ENCODE measurements around the gene FAM78B. TPM values are rescaled to one million over a fixed set of nuclear protein-coding genes. Genes with fewer than 3 reads are reported as not detected.

Gene FAM78B
- total RNA-seq, 2 experiments from 2014 or later = 0.34 to 0.51 TPM

GRCh38 chr1:166176416-166176815 is 9.6 kb upstream of the FAM78B start:
- Mint-ChIP-seq H3K4me3 (no peak overlapping the region), H3K27ac (no peak overlapping the region)
- ATAC-seq = peak; percentile 80

GRCh38 chr1:166175032-166175431 is 8.2 kb upstream of the FAM78B start:
- ChIA-PET CTCF (interaction anchor here (0.5 to 0.8 kb wide), 3 partner anchors 32 to 453 kb away, joined by 3 read pairs; no protein-coding TSS in a partner anchor), POLR2A (no interaction called here)
- peaks cover 10% of the 10 kb centered on the region for H3K27me3 Mint-ChIP-seq
- no peak overlapping the region for H3K4me3 Mint-ChIP-seq
- intact Hi-C loops (cut with DNase I, micrococcal nuclease) = no loop called here
- H3K4me1 Mint-ChIP-seq = peaks cover 17% of the 10 kb centered on the region
- H3K36me3 Mint-ChIP-seq (ENCODE audit: low read depth) = no peaks in the 10 kb centered on the region
- no peaks in the 10 kb centered on the region for H3K9me3 Mint-ChIP-seq (ENCODE audit: low read depth)
- no peak overlapping the region for H3K27ac Mint-ChIP-seq
- DNase-seq (no peak), ATAC-seq (no peak)

More at GRCh38 chr1:166176416-166176815, 9.6 kb upstream of the FAM78B start:
- H3K4me1 Mint-ChIP-seq = peaks cover 6% of the 10 kb centered on the region
- peak; percentile 11 for DNase-seq
- intact Hi-C loops (cut with DNase I, micrococcal nuclease) = no loop called here
- no peaks in the 10 kb centered on the region for H3K36me3 Mint-ChIP-seq (ENCODE audit: low read depth)
- H3K27me3 Mint-ChIP-seq = peaks cover 10% of the 10 kb centered on the region
- no peaks in the 10 kb centered on the region for H3K9me3 Mint-ChIP-seq (ENCODE audit: low read depth)
- ChIA-PET CTCF (no interaction called here), POLR2A (no interaction called here)

- POLR2A ChIA-PET = no interaction called here
- no peak for ATAC-seq
- Mint-ChIP-seq H3K4me3 (no peak overlapping the region), H3K27ac (no peak overlapping the region), H3K4me1 (peaks cover 18% of the 10 kb centered on the region), H3K9me3 (ENCODE audit: low read depth) (no peaks in the 10 kb centered on the region), H3K36me3 (ENCODE audit: low read depth) (no peaks in the 10 kb centered on the region), H3K27me3 (peaks cover 12% of the 10 kb centered on the region)
- DNase-seq = no peak
- CTCF ChIA-PET = no interaction called here
- intact Hi-C loops (cut with DNase I, micrococcal nuclease) = no loop called here
Observed at GRCh38 chr1:166174108-166174507, 7.3 kb upstream of the FAM78B start.

GRCh38 chr1:166172106-166172505 is 5.3 kb upstream of the FAM78B start:
- DNase-seq (no peak), ATAC-seq (no peak)
- H3K27me3 Mint-ChIP-seq = peaks cover 22% of the 10 kb centered on the region
- CTCF ChIA-PET = no interaction called here
- H3K9me3 Mint-ChIP-seq (ENCODE audit: low read depth) = no peaks in the 10 kb centered on the region
- H3K27ac Mint-ChIP-seq = no peak overlapping the region
- H3K4me1 Mint-ChIP-seq = peaks cover 27% of the 10 kb centered on the region
- intact Hi-C loops (cut with DNase I, micrococcal nuclease) = no loop called here
- no peaks in the 10 kb centered on the region for H3K36me3 Mint-ChIP-seq (ENCODE audit: low read depth)
- POLR2A ChIA-PET = no interaction called here
- H3K4me3 Mint-ChIP-seq = no peak overlapping the region

- intact Hi-C loops (cut with DNase I, micrococcal nuclease) = no loop called here
- CTCF ChIA-PET = interaction anchor here (0.6 kb wide), 1 partner anchor 434 kb away, joined by 3 read pairs; no protein-coding TSS in a partner anchor
- Mint-ChIP-seq H3K36me3 (ENCODE audit: low read depth) (no peaks in the 10 kb centered on the region), H3K4me3 (no peak overlapping the region), H3K27me3 (peaks cover 20% of the 10 kb centered on the region), H3K27ac (peak overlapping the region; percentile 35), H3K4me1 (peaks cover 22% of the 10 kb centered on the region), H3K9me3 (ENCODE audit: low read depth) (no peaks in the 10 kb centered on the region)
- DNase-seq (peak; percentile 31), ATAC-seq (peak; percentile 31)
- POLR2A ChIA-PET = no interaction called here
Observed at GRCh38 chr1:166170726-166171125, 3.9 kb upstream of the FAM78B start.

GRCh38 chr1:166170075-166170474 is 3.3 kb upstream of the FAM78B start:
- DNase-seq = peak; percentile 19
- intact Hi-C loops (cut with DNase I, micrococcal nuclease) = no loop called here
- POLR2A ChIA-PET = no interaction called here

GRCh38 chr1:166169182-166169581 is 2.4 kb upstream of the FAM78B start:
- CTCF ChIA-PET = no interaction called here
- peaks cover 29% of the 10 kb centered on the region for H3K4me1 Mint-ChIP-seq
- ATAC-seq = no peak
- H3K27me3 Mint-ChIP-seq = peaks cover 24% of the 10 kb centered on the region
- DNase-seq = no peak
- no peak overlapping the region for H3K27ac Mint-ChIP-seq
- POLR2A ChIA-PET = no interaction called here
- H3K9me3 Mint-ChIP-seq (ENCODE audit: low read depth) = no peaks in the 10 kb centered on the region
- H3K4me3 Mint-ChIP-seq = no peak overlapping the region
- H3K36me3 Mint-ChIP-seq (ENCODE audit: low read depth) = no peaks in the 10 kb centered on the region
- intact Hi-C loops (cut with DNase I, micrococcal nuclease) = loop anchor here (5.0 to 10.0 kb wide), 4 partner anchors 87 to 472 kb away; partner anchors contain the start of genes ALDH9A1 (in 1 of the 2) and UCK2 (in 1 of the 2)

More at GRCh38 chr1:166170075-166170474, 3.3 kb upstream of the FAM78B start:
- Mint-ChIP-seq H3K4me3 (no peak overlapping the region), H3K27me3 (peaks cover 22% of the 10 kb centered on the region), H3K4me1 (peaks cover 27% of the 10 kb centered on the region), H3K9me3 (ENCODE audit: low read depth) (no peaks in the 10 kb centered on the region), H3K27ac (peak overlapping the region; percentile 35), H3K36me3 (ENCODE audit: low read depth) (no peaks in the 10 kb centered on the region)
- CTCF ChIA-PET = interaction anchor here (0.6 kb wide), 1 partner anchor 433 kb away, joined by 3 read pairs; no protein-coding TSS in a partner anchor
- peak; percentile 68 for ATAC-seq

GRCh38 chr1:166167572-166167925 is 748 bp upstream of the FAM78B start:
- no peak overlapping the region for H3K27ac Mint-ChIP-seq
- ChIA-PET POLR2A (no interaction called here), CTCF (interaction anchor here (0.6 kb wide), 2 partner anchors 73 to 202 kb away, joined by 3 read pairs; no protein-coding TSS in a partner anchor)
- DNase-seq = no peak
- ATAC-seq = peak; percentile 18
- intact Hi-C loops (cut with DNase I, micrococcal nuclease) = loop anchor here (2.0 to 10.0 kb wide), 7 partner anchors 85 to 671 kb away; partner anchors contain the start of genes ALDH9A1 (in 1 of the 2), POGK (in 1 of the 2) and UCK2 (in 1 of the 2)
- H3K36me3 Mint-ChIP-seq (ENCODE audit: low read depth) = no peaks in the 10 kb centered on the region
- H3K27me3 Mint-ChIP-seq = peaks cover 28% of the 10 kb centered on the region
- peak overlapping the region; percentile 51 for H3K4me3 Mint-ChIP-seq
- no peaks in the 10 kb centered on the region for H3K9me3 Mint-ChIP-seq (ENCODE audit: low read depth)
- peaks cover 29% of the 10 kb centered on the region for H3K4me1 Mint-ChIP-seq

- POLR2A ChIA-PET = no interaction called here
- CTCF ChIA-PET = no interaction called here
- H3K27ac Mint-ChIP-seq = no peak overlapping the region
- H3K9me3 Mint-ChIP-seq (ENCODE audit: low read depth) = no peaks in the 10 kb centered on the region
- peaks cover 37% of the 10 kb centered on the region for H3K27me3 Mint-ChIP-seq
- no peaks in the 10 kb centered on the region for H3K36me3 Mint-ChIP-seq (ENCODE audit: low read depth)
- ATAC-seq = no peak
- DNase-seq = no peak
- peaks cover 29% of the 10 kb centered on the region for H3K4me1 Mint-ChIP-seq
- no peak overlapping the region for H3K4me3 Mint-ChIP-seq
- intact Hi-C loops (cut with DNase I, micrococcal nuclease) = loop anchor here (1.0 to 10.0 kb wide), 8 partner anchors 84 to 672 kb away; partner anchors contain the start of genes ALDH9A1 (in 1 of the 2), POGK (in 1 of the 2) and UCK2 (in 1 of the 2)
Observed at GRCh38 chr1:166166329-166166697, 488 bp downstream of the FAM78B start.

GRCh38 chr1:166165661-166166328 is 1.0 kb downstream of the FAM78B start:
- ATAC-seq (no peak), DNase-seq (peak; percentile 28)
- peaks cover 26% of the 10 kb centered on the region for H3K4me1 Mint-ChIP-seq
- H3K27me3 Mint-ChIP-seq = peaks cover 37% of the 10 kb centered on the region
- CTCF ChIA-PET = no interaction called here
- POLR2A ChIA-PET = no interaction called here
- no peak overlapping the region for H3K27ac Mint-ChIP-seq
- H3K4me3 Mint-ChIP-seq = peak overlapping the region; percentile 69
- no peaks in the 10 kb centered on the region for H3K36me3 Mint-ChIP-seq (ENCODE audit: low read depth)
- H3K9me3 Mint-ChIP-seq (ENCODE audit: low read depth) = no peaks in the 10 kb centered on the region
- intact Hi-C loops (cut with DNase I, micrococcal nuclease) = loop anchor here (1.0 to 10.0 kb wide), 8 partner anchors 83 to 673 kb away; partner anchors contain the start of genes ALDH9A1 (in 1 of the 2), POGK (in 1 of the 2) and UCK2 (in 1 of the 2)

- Mint-ChIP-seq H3K4me1 (peaks cover 19% of the 10 kb centered on the region), H3K9me3 (ENCODE audit: low read depth) (no peaks in the 10 kb centered on the region), H3K4me3 (peak overlapping the region; percentile 69), H3K36me3 (ENCODE audit: low read depth) (no peaks in the 10 kb centered on the region), H3K27me3 (peaks cover 39% of the 10 kb centered on the region), H3K27ac (no peak overlapping the region)
- intact Hi-C loops (cut with DNase I, micrococcal nuclease) = loop anchor here (5.0 to 10.0 kb wide), 4 partner anchors 83 to 468 kb away; partner anchors contain the start of genes ALDH9A1 (in 1 of the 2) and UCK2 (in 1 of the 2)
- POLR2A ChIA-PET = no interaction called here
- DNase-seq = peak; percentile 56
- no peak for ATAC-seq
- CTCF ChIA-PET = interaction anchor here (0.6 to 1.0 kb wide), 3 partner anchors 33 to 235 kb away, joined by 3 to 4 read pairs (median 3); no protein-coding TSS in a partner anchor
Observed at GRCh38 chr1:166164995-166165660, 1.7 kb downstream of the FAM78B start.

Measured in activated CD4-positive, alpha-beta T cell treated with anti-CD3 and anti-CD28 coated beads for 36 hours (primary cell).